ENCODE data around the gene CHST14. TPM values are rescaled to one million over a fixed set of nuclear protein-coding genes. Genes with fewer than 3 reads are reported as not detected.

The CHST14 gene
- total RNA-seq, 1 experiment from 2014 or later = 14.3 TPM

DNA sequence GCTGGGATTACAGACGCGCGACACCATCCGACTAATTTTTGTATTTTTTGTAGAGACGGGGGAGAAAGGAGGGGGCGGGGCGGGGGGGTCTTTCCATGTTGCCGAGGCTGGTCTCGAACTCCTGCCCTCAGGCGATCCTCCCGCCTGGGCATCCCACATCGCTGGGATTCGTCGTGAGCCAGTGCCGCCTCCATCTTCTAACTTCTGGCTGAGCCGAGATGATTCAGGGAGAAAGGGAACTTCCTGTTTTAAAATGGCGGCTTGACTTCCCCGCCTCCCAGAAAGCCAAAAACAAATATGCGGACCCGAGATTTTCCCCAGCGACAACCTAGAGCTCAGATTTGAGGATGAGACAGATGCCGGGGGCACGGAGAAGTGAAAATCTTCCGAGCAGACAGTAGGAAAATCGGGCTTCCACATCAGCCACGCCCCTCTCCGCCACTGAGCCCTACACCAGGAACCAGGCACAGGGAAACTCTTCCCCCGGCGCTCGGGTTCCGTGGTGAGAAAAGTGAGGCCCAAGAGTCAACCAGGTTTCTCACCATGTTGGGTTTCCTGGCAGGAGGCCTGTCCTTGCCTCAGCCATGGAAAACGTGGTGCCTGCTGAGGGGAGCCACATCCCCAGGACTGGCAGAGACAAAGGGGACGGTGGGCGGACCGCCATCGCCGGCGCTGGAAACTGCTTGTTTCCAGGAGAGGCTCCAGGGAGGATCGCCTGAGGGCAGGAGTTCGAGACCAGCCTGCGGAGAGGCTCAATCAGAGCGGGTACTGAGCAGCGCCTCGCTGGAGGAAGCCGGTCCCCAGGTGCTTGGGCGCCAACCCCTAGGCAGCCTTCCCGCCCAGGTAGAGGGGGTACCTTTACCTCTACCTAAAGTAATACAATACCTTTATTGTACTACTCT lies 18.7 kb downstream of the CHST14 start:
- Histone ChIP-seq H3K4me3 (ENCODE audit: low read depth, low read length, poor library complexity, severe bottlenecking) (no peak overlapping the region), H3K9me3 (ENCODE audit: low read depth, low read length, poor library complexity, severe bottlenecking) (no peaks in the 10 kb centered on the region), H3K4me1 (ENCODE audit: insufficient read depth, low read length, poor library complexity, severe bottlenecking) (no peaks in the 10 kb centered on the region), H3K27me3 (replicated peaks; ENCODE audit: insufficient read depth, low read depth, low read length, poor library complexity) (no peaks in the 10 kb centered on the region), H3K27ac (ENCODE audit: low read depth, low read length, poor library complexity, severe bottlenecking) (no peak overlapping the region), H3K36me3 (ENCODE audit: insufficient read depth, low read length, poor library complexity, severe bottlenecking) (no peaks in the 10 kb centered on the region)
- TF ChIP-seq, protein P1, sequence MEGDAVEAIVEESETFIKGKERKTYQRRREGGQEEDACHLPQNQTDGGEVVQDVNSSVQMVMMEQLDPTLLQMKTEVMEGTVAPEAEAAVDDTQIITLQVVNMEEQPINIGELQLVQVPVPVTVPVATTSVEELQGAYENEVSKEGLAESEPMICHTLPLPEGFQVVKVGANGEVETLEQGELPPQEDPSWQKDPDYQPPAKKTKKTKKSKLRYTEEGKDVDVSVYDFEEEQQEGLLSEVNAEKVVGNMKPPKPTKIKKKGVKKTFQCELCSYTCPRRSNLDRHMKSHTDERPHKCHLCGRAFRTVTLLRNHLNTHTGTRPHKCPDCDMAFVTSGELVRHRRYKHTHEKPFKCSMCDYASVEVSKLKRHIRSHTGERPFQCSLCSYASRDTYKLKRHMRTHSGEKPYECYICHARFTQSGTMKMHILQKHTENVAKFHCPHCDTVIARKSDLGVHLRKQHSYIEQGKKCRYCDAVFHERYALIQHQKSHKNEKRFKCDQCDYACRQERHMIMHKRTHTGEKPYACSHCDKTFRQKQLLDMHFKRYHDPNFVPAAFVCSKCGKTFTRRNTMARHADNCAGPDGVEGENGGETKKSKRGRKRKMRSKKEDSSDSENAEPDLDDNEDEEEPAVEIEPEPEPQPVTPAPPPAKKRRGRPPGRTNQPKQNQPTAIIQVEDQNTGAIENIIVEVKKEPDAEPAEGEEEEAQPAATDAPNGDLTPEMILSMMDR (conservative IDR thresholded peaks at IDR 0.05; ENCODE audit: low read depth, low read length) = no peak
- TF ChIP-seq EZH2 (IDR thresholded peaks at IDR 0.05; ENCODE audit: borderline replicate concordance, low read depth, low read length, poor library complexity, severe bottlenecking) = no peak
- no TSS peak for BruUV-seq (replicated peaks)
- intact Hi-C loops (cut with micrococcal nuclease; ENCODE audit: unreplicated experiment) = no loop called here
- POLR2A ChIA-PET (ENCODE audit: low non-redundant PET) = no interaction called here
- no peak for DNase-seq (ENCODE audit: low spot score)
- CTCF ChIA-PET = no interaction called here

- DNase-seq (ENCODE audit: low spot score) = no peak
- Histone ChIP-seq H3K4me1 (ENCODE audit: insufficient read depth, low read length, poor library complexity, severe bottlenecking) (no peaks in the 10 kb centered on the region), H3K27ac (ENCODE audit: low read depth, low read length, poor library complexity, severe bottlenecking) (no peak overlapping the region), H3K27me3 (replicated peaks; ENCODE audit: insufficient read depth, low read depth, low read length, poor library complexity) (no peaks in the 10 kb centered on the region), H3K9me3 (ENCODE audit: low read depth, low read length, poor library complexity, severe bottlenecking) (no peaks in the 10 kb centered on the region), H3K4me3 (ENCODE audit: low read depth, low read length, poor library complexity, severe bottlenecking) (no peak overlapping the region), H3K36me3 (ENCODE audit: insufficient read depth, low read length, poor library complexity, severe bottlenecking) (no peaks in the 10 kb centered on the region)
- CTCF ChIA-PET = no interaction called here
- intact Hi-C loops (cut with micrococcal nuclease; ENCODE audit: unreplicated experiment) = no loop called here
- BruUV-seq (replicated peaks) = no TSS peak
- no peak for TF ChIP-seq EZH2 (IDR thresholded peaks at IDR 0.05; ENCODE audit: borderline replicate concordance, low read depth, low read length, poor library complexity, severe bottlenecking)
- TF ChIP-seq, protein P1 (conservative IDR thresholded peaks at IDR 0.05; ENCODE audit: low read depth, low read length) = no peak
- POLR2A ChIA-PET (ENCODE audit: low non-redundant PET) = no interaction called here
These were observed 22.5 kb downstream of the CHST14 start for GRCh38 chr15:40493089-40493840.

- no peak for TF ChIP-seq EZH2 (IDR thresholded peaks at IDR 0.05; ENCODE audit: borderline replicate concordance, low read depth, low read length, poor library complexity, severe bottlenecking)
- no peaks in the 10 kb centered on the region for H3K4me1 ChIP-seq (ENCODE audit: insufficient read depth, low read length, poor library complexity, severe bottlenecking)
- H3K4me3 ChIP-seq (ENCODE audit: low read depth, low read length, poor library complexity, severe bottlenecking) = no peak overlapping the region
- CTCF ChIA-PET = interaction anchor here (0.6 kb wide), 1 partner anchor 13 kb away, joined by 9 read pairs; no protein-coding TSS in a partner anchor
- BruUV-seq (replicated peaks) = no TSS peak
- H3K36me3 ChIP-seq (ENCODE audit: insufficient read depth, low read length, poor library complexity, severe bottlenecking) = no peaks in the 10 kb centered on the region
- DNase-seq (ENCODE audit: low spot score) = no peak
- no peaks in the 10 kb centered on the region for H3K9me3 ChIP-seq (ENCODE audit: low read depth, low read length, poor library complexity, severe bottlenecking)
- intact Hi-C loops (cut with micrococcal nuclease; ENCODE audit: unreplicated experiment) = no loop called here
- no peaks in the 10 kb centered on the region for H3K27me3 ChIP-seq (replicated peaks; ENCODE audit: insufficient read depth, low read depth, low read length, poor library complexity)
- POLR2A ChIA-PET (ENCODE audit: low non-redundant PET) = no interaction called here
- no peak overlapping the region for H3K27ac ChIP-seq (ENCODE audit: low read depth, low read length, poor library complexity, severe bottlenecking)
These were observed 24.7 kb downstream of the CHST14 start for GRCh38 chr15:40495516-40495915.
